Measurements from ENCODE around the gene TIMM22.
"Not testable (repeated sequence)": the region's sequence is repeated elsewhere in the genome, so short reads cannot be mapped to it uniquely, and the experiment has no call there.

The TIMM22 gene

GRCh38 chr17:996554-997344, at the start of gene TIMM22:
Gene TIMM22, plus strand, starts transcription at chr17:997129. Its CDS starts 14 bp downstream, at chr17:997143.
- DNase-seq (ENCODE audit: low read depth), result peak; percentile 99

GRCh38 chr17:948284-948852, 48.6 kb upstream of the TIMM22 start:
- peak; percentile 40 for DNase-seq (ENCODE audit: low read depth)

GRCh38 chr17:949623-950303, 47.2 kb upstream of the TIMM22 start:
- DNase-seq (ENCODE audit: low read depth), result no peak

GRCh38 chr17:951325-952132, 45.4 kb upstream of the TIMM22 start:
- peak; percentile 95 for DNase-seq (ENCODE audit: low read depth)

- DNase-seq (ENCODE audit: low read depth), result not testable (repeated sequence)
These were observed 44.3 kb upstream of the TIMM22 start for GRCh38 chr17:952592-952991.

DNA sequence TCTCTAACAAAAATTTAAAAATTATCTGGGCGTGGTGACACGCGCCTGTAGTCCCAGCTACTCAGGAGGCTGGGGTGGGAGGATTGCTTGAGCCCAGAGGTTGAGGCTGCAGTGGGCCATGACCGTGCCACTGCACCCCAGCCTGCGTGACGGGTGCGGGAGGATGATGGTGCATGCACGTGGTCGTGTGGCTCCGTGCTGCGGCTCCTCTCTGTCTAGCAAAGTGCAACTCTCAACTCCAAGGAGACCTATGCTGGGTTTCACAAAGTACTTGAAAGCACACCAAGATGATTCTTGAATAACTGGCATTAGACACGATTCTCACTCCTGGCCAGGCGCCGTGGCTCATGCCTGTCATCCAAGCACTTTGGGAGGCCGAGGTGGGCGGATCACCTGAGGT, 43.2 kb upstream of the TIMM22 start:
- DNase-seq (ENCODE audit: low read depth), result no peak

- peak; percentile 34 for DNase-seq (ENCODE audit: low read depth)
These were observed 42.3 kb upstream of the TIMM22 start for GRCh38 chr17:954431-955164.

DNA sequence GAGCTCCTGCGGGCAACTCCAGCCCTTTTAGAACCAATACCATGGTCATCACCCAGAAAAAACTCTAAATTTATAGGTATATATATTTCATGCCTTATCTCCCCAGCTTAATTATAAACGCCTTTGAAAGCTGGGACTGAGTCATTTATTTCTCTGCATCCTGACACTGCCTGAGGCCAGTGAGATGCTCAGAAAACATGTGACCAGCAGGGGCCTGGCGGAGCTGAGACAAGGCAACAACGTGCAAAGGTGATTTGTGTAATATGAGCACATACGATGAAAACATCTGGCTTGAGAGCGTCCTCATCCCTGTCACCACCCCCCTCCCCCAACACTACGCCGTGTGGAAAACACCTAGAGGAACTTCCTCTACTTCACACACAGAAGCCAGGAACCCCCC, 40.0 kb upstream of the TIMM22 start:
- peak; percentile 90 for DNase-seq (ENCODE audit: low read depth)

DNA sequence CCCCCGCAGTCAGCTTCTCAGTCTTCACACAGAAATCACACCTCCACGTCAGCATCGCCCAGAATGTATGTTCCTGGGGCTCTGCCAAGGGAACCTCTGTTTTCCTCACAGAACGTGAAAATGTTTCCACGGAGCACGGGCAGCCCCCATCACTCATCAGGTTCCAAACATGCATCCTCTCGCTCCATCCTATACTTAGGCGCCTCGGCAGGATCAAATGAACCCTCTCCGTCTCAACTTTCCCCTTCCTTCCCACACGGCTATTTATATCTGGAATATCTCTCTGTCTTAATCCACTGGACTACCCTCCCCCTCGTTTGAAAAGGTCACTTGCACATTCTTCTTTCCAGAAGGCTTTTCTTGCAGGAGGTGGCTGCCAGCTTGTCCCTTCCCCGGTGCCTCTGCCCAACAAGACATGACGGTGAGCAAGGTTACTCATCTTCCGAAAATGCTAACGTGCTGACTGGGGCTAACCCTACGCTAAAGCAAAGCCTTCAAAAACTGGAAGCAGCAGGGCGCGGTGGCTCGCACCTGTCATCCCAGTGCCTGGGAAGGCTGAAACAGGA, 39.0 kb upstream of the TIMM22 start:
- DNase-seq (ENCODE audit: low read depth), result no peak

- no peak for DNase-seq (ENCODE audit: low read depth)
These were observed 38.0 kb upstream of the TIMM22 start for GRCh38 chr17:958712-959451.

- no peak for DNase-seq (ENCODE audit: low read depth)
These were observed 34.8 kb upstream of the TIMM22 start for GRCh38 chr17:962166-962565.

- DNase-seq (ENCODE audit: low read depth), result no peak
These were observed 34.3 kb upstream of the TIMM22 start for GRCh38 chr17:962670-963069.

GRCh38 chr17:964876-965275, 32.1 kb upstream of the TIMM22 start:
- DNase-seq (ENCODE audit: low read depth), result no peak

DNA sequence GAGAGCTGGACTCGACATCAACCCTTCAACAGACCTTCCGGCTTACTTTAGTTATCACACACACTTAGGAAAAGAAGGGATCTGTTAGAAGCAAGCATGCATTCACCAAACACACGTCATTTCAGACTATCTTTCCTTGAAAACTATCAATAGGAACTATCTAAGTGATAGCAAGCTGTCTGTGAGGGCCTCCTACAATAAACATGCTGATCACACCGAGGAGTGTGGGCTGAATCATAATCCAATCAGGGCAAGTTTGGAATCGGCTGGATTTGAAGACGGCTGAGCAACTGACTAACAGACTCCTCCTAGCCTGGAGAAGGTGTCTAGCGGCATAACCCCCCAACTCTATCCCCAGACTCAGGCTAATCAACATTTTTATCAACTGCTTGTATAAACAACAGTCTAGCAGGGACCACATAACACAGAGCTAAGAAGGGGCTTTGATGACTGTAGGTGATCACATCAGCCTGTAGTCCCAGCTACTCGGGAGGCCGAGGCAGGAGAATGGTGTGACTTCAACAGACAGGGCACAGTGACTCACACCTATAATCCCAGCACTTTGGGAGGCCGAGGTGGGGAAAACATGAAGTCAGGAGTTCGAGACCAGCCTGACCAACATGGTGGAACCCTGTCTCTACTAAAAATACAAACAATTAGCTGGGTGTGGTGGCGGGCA, 31.5 kb upstream of the TIMM22 start:
- no peak for DNase-seq (ENCODE audit: low read depth)

DNA sequence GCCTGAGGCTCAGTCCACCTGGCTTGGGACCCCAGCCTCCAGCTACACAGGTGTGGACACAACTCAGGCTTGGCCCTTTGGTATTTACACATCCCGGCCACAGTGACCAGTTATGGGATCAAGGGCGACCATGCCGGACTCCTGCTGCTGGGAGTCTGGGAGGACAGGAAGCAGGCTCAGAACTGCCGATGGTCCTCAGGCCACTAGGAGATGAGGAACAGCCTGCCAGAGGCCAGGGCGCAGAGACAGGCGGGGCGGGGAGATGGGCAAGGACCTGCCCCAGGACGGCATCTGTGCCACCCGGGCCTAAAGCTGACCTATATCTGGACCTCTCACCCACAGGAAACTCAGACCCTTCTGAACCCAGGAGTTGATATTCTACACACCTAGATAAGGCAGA, 29.8 kb upstream of the TIMM22 start:
- DNase-seq (ENCODE audit: low read depth), result no peak

DNA sequence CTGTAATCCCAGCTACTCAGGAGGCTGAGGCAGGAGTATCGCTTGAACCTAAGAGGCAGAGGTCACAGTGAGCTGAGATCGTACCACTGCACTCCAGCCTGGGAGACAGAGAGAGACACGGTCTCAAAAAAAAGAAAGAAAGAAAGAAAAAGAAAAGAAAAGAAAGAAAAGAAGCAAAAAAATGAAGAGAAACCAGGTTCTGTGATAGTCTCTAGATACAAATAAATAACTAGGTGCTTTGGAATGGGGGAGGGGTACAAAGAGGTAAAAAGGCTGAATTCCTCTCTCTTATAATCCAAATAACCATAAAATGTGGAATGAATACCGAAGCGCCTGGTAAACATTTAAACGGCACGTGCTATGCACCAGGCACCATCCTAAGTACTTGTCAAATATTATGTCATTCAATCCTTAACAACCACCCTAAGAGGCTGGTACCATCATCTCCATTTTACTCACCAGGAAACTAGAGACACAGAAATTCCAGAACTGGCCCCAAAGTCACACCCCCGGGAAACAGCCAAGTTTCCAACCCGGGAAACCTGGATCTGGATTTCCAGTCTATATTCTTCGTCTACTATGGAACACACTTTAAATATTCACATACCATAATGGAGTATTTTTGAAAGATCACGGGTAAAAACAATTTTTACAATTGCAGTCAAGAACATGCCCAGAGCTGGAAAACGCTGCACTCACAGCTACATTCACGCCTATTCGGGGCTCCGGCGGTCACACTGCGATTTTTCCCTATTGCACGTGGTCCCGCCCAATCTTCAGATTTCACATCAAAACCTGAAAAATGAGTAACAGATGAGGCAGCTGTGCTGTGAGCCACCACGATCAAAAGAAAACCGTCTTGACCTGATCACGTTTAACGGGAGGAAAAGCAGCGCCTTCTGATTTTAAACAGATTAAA, 27.9 kb upstream of the TIMM22 start:
- DNase-seq (ENCODE audit: low read depth), result peak; percentile 84

- peak; percentile 52 for DNase-seq (ENCODE audit: low read depth)
These were observed 27.0 kb upstream of the TIMM22 start for GRCh38 chr17:969811-970355.

- no peak for DNase-seq (ENCODE audit: low read depth)
These were observed 26.6 kb upstream of the TIMM22 start for GRCh38 chr17:970364-970763.

GRCh38 chr17:971861-972260, 25.1 kb upstream of the TIMM22 start:
- DNase-seq (ENCODE audit: low read depth), result not testable (repeated sequence)

Measured in ELR (cell line).